AG04449 (cell line): Measurements from ENCODE around the gene COLEC12.

Source experiments
- CTCF ChIA-PET: fragments of 350-600 bp; formaldehyde crosslinking; extraction: SDS; loops from one replicate; lab custom pipeline; 2021; ENCODE audit warnings: antibody characterized with exemption; lab: Yijun Ruan, JAX
- POLR2A ChIA-PET: fragments of 400-600, 350-600 bp; formaldehyde crosslinking; extraction: SDS; loops from one replicate; lab custom pipeline; 2020; ENCODE audit warnings: antibody characterized with exemption, inconsistent platforms; lab: Yijun Ruan, JAX
- DNase-seq: peaks from one replicate; pipeline ENCODE4 v3.0.0-alpha.2; 2010; ENCODE audit warnings: low read depth, low spot score
- H3K4me3 ChIP-seq: 2 replicates; pipeline ENCODE4 v1.5.1; 2011; ENCODE audit warnings: low read depth, mild to moderate bottlenecking, control low read depth, low read length
- TF ChIP-seq, protein P1 (sequence below): IDR thresholded peaks from one replicate; pipeline ENCODE4 v1.5.1; 2011; ENCODE audit warnings: mild to moderate bottlenecking, moderate library complexity, low read length, control low read depth, inconsistent platforms; ENCODE audit not compliant: insufficient read depth; ENCODE audit errors: missing control alignments

The COLEC12 gene

GRCh38 chr18:495017-495416 is 5.5 kb downstream of the COLEC12 start:
- DNase-seq, result no peak
- TF ChIP-seq, protein P1, sequence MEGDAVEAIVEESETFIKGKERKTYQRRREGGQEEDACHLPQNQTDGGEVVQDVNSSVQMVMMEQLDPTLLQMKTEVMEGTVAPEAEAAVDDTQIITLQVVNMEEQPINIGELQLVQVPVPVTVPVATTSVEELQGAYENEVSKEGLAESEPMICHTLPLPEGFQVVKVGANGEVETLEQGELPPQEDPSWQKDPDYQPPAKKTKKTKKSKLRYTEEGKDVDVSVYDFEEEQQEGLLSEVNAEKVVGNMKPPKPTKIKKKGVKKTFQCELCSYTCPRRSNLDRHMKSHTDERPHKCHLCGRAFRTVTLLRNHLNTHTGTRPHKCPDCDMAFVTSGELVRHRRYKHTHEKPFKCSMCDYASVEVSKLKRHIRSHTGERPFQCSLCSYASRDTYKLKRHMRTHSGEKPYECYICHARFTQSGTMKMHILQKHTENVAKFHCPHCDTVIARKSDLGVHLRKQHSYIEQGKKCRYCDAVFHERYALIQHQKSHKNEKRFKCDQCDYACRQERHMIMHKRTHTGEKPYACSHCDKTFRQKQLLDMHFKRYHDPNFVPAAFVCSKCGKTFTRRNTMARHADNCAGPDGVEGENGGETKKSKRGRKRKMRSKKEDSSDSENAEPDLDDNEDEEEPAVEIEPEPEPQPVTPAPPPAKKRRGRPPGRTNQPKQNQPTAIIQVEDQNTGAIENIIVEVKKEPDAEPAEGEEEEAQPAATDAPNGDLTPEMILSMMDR, result no peak
- CTCF ChIA-PET, result interaction anchor here (0.9 to 5.5 kb wide), 8 partner anchors 9 to 201 kb away, joined by 3 to 49 read pairs (median 8); no protein-coding TSS in a partner anchor

GRCh38 chr18:493986-494983 is 6.2 kb downstream of the COLEC12 start:
- TF ChIP-seq, protein P1, result no peak
- POLR2A ChIA-PET, result no interaction called here
- H3K4me3 ChIP-seq, result no peak overlapping the region
- CTCF ChIA-PET, result interaction anchor here (1.3 to 5.5 kb wide), 4 partner anchors 10 to 20 kb away, joined by 3 to 49 read pairs (median 12); no protein-coding TSS in a partner anchor
- peak; percentile 56 for DNase-seq

More at GRCh38 chr18:495017-495416, 5.5 kb downstream of the COLEC12 start:
- no peak overlapping the region for H3K4me3 ChIP-seq
- POLR2A ChIA-PET, result no interaction called here

GRCh38 chr18:492451-492850 is 8.1 kb downstream of the COLEC12 start:
- TF ChIP-seq, protein P1, result no peak
- CTCF ChIA-PET, result interaction anchor here (1.9 kb wide), 1 partner anchor 132 kb away, joined by 4 read pairs; no protein-coding TSS in a partner anchor
- POLR2A ChIA-PET, result no interaction called here
- no peak overlapping the region for H3K4me3 ChIP-seq
- no peak for DNase-seq

DNA sequence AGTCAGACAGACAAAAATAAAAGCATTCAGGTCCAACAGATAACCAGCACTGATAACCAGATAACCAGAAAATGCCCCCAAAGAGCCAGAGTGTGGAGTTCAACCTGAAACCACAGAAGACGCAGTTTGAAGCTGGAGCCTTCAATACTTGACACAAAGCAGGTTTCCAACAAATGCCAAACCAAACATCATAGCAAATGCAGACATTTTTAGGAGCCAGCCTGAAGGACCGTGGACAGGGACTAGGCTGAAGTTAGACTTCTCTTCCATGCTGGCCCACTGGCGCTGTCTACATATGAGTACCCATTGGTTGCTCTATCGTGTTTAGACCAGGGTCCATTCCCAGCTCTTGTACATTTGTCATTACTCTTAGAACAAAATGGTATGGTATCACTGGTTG is 9.9 kb downstream of the COLEC12 start:
- no peak for DNase-seq
- CTCF ChIA-PET, result no interaction called here
- POLR2A ChIA-PET, result no interaction called here
- TF ChIP-seq, protein P1, result no peak
- H3K4me3 ChIP-seq, result no peak overlapping the region

- DNase-seq, result no peak
- CTCF ChIA-PET, result interaction anchor here (1.1 to 1.3 kb wide), 2 partner anchors 14 to 17 kb away, joined by 3 to 4 read pairs; no protein-coding TSS in a partner anchor
- TF ChIP-seq, protein P1, result no peak
- no peak overlapping the region for H3K4me3 ChIP-seq
- POLR2A ChIA-PET, result interaction anchor here (1.0 to 1.3 kb wide), 2 partner anchors 11 to 128 kb away, joined by 3 to 12 read pairs; no protein-coding TSS in a partner anchor
Observed at GRCh38 chr18:490024-490366, 10.5 kb downstream of the COLEC12 start.
